Type B pancreatic cell (in vitro differentiated cells): ENCODE data around the gene TXNRD2. TPM values are rescaled to one million over a fixed set of nuclear protein-coding genes. Genes with fewer than 3 reads are reported as not detected.

ENCODE experiments used
- DNase-seq: peaks from one replicate; pipeline ENCODE4 v3.0.0; 2021; ENCODE audit warnings: mixed read lengths; ENCODE audit not compliant: unreplicated experiment; ENCODE audit errors: extremely low spot score
- H3K27ac Mint-ChIP-seq: 2 replicates; pipeline ENCODE4 v1.8.0; 2021; ENCODE audit warnings: mild to moderate bottlenecking, mixed read lengths
- H3K27me3 Mint-ChIP-seq: 2 replicates; pipeline ENCODE4 v1.8.0; 2021; ENCODE audit warnings: mixed read lengths
- H3K36me3 Mint-ChIP-seq: 2 replicates; pipeline ENCODE4 v1.8.0; 2021; ENCODE audit warnings: mixed read lengths
- H3K4me1 Mint-ChIP-seq: one replicate; pipeline ENCODE4 v1.8.0; 2021; ENCODE audit warnings: mixed read lengths; ENCODE audit not compliant: unreplicated experiment
- H3K4me3 Mint-ChIP-seq: 2 replicates; pipeline ENCODE4 v1.8.0; 2021; ENCODE audit warnings: mild to moderate bottlenecking, mixed read lengths
- H3K9me3 Mint-ChIP-seq: 2 replicates; pipeline ENCODE4 v1.8.0; 2021; ENCODE audit warnings: mixed read lengths
- total RNA-seq: library from RNA; stranded (reverse); gene quantifications from 2 replicates; pipeline ENCODE4 v1.2.1, GENCODE V29; 2021; ENCODE audit warnings: low replicate concordance
- TF ChIP-seq, protein P1 (sequence below): fragments of 200-600 bp; sonication (generic); conservative IDR thresholded peaks from 2 replicates; pipeline ENCODE4 v1.5.0; 2021; ENCODE audit warnings: antibody characterized with exemption, mild to moderate bottlenecking

Gene TXNRD2
- total RNA-seq, 1 donor from 2014 or later: 25.1 TPM

DNA sequence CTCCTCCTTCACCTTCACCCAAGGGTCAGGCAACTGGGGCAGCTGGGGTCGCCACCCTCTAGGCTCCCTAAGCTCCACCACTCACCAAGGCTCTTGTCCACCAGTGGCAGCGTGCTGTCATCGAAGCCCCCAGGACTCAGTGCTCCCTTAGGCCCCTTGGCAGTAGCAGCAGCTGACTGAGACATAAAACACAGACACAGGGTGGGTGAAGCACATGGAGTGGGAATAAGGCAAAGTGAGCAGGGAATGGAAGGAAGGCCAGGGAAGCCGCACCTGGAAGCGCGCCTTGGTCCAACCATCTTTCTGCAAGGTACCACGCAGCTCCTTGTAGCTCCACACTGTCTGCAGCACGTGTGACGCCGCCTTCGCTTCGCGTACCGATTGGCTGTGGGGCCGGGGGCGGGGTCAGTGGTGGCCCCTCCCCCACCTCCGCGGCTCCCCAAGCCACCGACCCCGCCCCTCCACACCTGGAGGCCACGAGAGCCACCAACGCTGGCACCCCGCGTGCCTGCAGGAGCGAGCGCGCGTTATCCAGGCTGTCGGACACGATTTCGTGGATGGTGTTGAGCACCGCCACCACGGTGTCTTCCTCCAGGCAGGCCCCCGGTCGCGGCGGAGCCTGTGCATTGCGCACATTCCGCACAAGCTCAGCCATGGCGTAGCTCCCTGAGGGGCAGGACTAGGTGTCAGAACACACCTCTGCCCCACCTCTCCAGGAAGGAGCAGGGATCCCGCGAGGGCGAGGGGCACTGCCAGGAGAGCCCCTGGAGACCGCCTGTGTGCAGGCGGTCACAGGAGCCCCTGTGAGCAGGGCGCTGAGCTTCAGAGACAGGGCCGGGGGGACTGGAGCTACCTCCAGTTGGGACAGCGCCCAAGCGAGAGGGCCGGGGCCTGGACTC lies 31.3 kb upstream of the TXNRD2 start:
- DNase-seq: no peak
- TF ChIP-seq, protein P1, sequence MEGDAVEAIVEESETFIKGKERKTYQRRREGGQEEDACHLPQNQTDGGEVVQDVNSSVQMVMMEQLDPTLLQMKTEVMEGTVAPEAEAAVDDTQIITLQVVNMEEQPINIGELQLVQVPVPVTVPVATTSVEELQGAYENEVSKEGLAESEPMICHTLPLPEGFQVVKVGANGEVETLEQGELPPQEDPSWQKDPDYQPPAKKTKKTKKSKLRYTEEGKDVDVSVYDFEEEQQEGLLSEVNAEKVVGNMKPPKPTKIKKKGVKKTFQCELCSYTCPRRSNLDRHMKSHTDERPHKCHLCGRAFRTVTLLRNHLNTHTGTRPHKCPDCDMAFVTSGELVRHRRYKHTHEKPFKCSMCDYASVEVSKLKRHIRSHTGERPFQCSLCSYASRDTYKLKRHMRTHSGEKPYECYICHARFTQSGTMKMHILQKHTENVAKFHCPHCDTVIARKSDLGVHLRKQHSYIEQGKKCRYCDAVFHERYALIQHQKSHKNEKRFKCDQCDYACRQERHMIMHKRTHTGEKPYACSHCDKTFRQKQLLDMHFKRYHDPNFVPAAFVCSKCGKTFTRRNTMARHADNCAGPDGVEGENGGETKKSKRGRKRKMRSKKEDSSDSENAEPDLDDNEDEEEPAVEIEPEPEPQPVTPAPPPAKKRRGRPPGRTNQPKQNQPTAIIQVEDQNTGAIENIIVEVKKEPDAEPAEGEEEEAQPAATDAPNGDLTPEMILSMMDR: no peak
- peaks cover 12% of the 10 kb centered on the region for H3K4me1 Mint-ChIP-seq
- no peaks in the 10 kb centered on the region for H3K9me3 Mint-ChIP-seq
- H3K27ac Mint-ChIP-seq: no peak overlapping the region
- H3K27me3 Mint-ChIP-seq: no peaks in the 10 kb centered on the region
- H3K4me3 Mint-ChIP-seq: no peak overlapping the region
- H3K36me3 Mint-ChIP-seq: no peaks in the 10 kb centered on the region

GRCh38 chr22:19972251-19972650 lies 30.6 kb upstream of the TXNRD2 start:
- no peak for DNase-seq
- H3K27ac Mint-ChIP-seq: no peak overlapping the region
- no peaks in the 10 kb centered on the region for H3K27me3 Mint-ChIP-seq
- TF ChIP-seq, protein P1: no peak
- peaks cover 13% of the 10 kb centered on the region for H3K4me1 Mint-ChIP-seq
- peak overlapping the region; percentile 34 for H3K4me3 Mint-ChIP-seq
- peaks cover 1% of the 10 kb centered on the region for H3K36me3 Mint-ChIP-seq
- no peaks in the 10 kb centered on the region for H3K9me3 Mint-ChIP-seq

GRCh38 chr22:19971276-19972124 lies 29.9 kb upstream of the TXNRD2 start:
- no peaks in the 10 kb centered on the region for H3K9me3 Mint-ChIP-seq
- no peak overlapping the region for H3K27ac Mint-ChIP-seq
- peaks cover 18% of the 10 kb centered on the region for H3K4me1 Mint-ChIP-seq
- H3K4me3 Mint-ChIP-seq: no peak overlapping the region
- peaks cover 5% of the 10 kb centered on the region for H3K36me3 Mint-ChIP-seq
- no peak for DNase-seq
- TF ChIP-seq, protein P1: no peak
- no peaks in the 10 kb centered on the region for H3K27me3 Mint-ChIP-seq

- no peaks in the 10 kb centered on the region for H3K9me3 Mint-ChIP-seq
- no peak overlapping the region for H3K4me3 Mint-ChIP-seq
- TF ChIP-seq, protein P1: peak; percentile 96
- DNase-seq: no peak
- H3K27me3 Mint-ChIP-seq: no peaks in the 10 kb centered on the region
- peaks cover 5% of the 10 kb centered on the region for H3K36me3 Mint-ChIP-seq
- peaks cover 23% of the 10 kb centered on the region for H3K4me1 Mint-ChIP-seq
- peak overlapping the region; percentile 64 for H3K27ac Mint-ChIP-seq
Measured at GRCh38 chr22:19970479-19971275, 29.1 kb upstream of the TXNRD2 start.

GRCh38 chr22:19970031-19970478 lies 28.4 kb upstream of the TXNRD2 start:
- peaks cover 5% of the 10 kb centered on the region for H3K36me3 Mint-ChIP-seq
- no peak for DNase-seq
- no peaks in the 10 kb centered on the region for H3K9me3 Mint-ChIP-seq
- H3K4me1 Mint-ChIP-seq: peaks cover 17% of the 10 kb centered on the region
- H3K4me3 Mint-ChIP-seq: no peak overlapping the region
- H3K27me3 Mint-ChIP-seq: no peaks in the 10 kb centered on the region
- H3K27ac Mint-ChIP-seq: no peak overlapping the region
- TF ChIP-seq, protein P1: no peak
